Heart left ventricle (tissue), 13 donors: ENCODE data around the gene ZNF638.

Experiments used
- POLR2A ChIP-seq, 2 donors: fragments of 450-650 bp; IDR thresholded peaks; one replicate each; pipeline ENCODE4 v1.6.1; 2017; ENCODE audit warnings: antibody characterized with exemption in 2 of 2, mild to moderate bottlenecking in 2 of 2, moderate library complexity in 2 of 2
- TF ChIP-seq, protein P1 (sequence below), 12 donors: fragments of 200-600 bp; sonication (generic) in 4 of 12; IDR thresholded peaks; one replicate each; pipeline versions ENCODE4 v1.5.0 to v1.8.0; 2018 to 2022; ENCODE audit warnings: antibody characterized with exemption in 12 of 12, mild to moderate bottlenecking in 5 of 12
- donor health status: ischemic (EF 13 %, LVEDD 7.1; RV severe dilation, severe dysfunction).
- donor health status: DM: no; HTN: yes; CAD: no.
- donor health status: DM: no; HTN: no; CAD: no.
- donor health status: ischemic (EF 25% LVEDD 6.9; RV normal size, moderate dysfunction).
- donor health status: ischemic (EF 25% LVEDD 5.7; RV mildly dilated, moderate dysfunction).
- donor health status: ischemic (EF 35%, LVEDD 5.7; RV mildly dilated, moderate dysfunction).
- donor health status: nonischemic (EF 11% LVEDD 7.7; RV severe dilation, severe dysfunction).
- donor health status: DM: yes; HTN: yes; CAD: no.
- donor health status: PGD.
- donor health status: ischemic (EF 29% LVEDD 5.4; RV normal size, mild dysfunction).
- donor health status: nonischemic (EF 23%, LVEDD 6.1; RV moderate dilation, normal function).

DNA sequence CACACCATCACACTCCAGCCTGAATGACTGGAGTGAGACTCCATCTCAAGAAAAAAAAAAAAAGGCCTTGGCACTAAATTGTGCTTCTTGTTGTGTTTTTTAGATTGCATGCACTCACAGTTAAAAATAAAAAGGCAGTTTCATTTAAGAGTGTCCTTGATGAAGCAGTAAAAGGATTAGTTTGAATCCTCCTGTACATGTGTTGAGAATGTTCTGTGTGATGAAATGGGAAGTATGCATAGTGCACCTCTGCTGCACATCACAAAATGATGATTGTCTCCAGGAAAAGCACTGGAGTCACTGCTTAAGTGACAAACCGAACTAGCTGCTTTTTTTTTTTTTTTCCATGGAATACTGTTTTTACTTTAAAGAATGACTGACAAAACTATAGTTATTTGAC lies 144.9 kb downstream of the ZNF638 start:
- TF ChIP-seq, protein P1, sequence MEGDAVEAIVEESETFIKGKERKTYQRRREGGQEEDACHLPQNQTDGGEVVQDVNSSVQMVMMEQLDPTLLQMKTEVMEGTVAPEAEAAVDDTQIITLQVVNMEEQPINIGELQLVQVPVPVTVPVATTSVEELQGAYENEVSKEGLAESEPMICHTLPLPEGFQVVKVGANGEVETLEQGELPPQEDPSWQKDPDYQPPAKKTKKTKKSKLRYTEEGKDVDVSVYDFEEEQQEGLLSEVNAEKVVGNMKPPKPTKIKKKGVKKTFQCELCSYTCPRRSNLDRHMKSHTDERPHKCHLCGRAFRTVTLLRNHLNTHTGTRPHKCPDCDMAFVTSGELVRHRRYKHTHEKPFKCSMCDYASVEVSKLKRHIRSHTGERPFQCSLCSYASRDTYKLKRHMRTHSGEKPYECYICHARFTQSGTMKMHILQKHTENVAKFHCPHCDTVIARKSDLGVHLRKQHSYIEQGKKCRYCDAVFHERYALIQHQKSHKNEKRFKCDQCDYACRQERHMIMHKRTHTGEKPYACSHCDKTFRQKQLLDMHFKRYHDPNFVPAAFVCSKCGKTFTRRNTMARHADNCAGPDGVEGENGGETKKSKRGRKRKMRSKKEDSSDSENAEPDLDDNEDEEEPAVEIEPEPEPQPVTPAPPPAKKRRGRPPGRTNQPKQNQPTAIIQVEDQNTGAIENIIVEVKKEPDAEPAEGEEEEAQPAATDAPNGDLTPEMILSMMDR (IDR thresholded peaks at IDR 0.05) = no peak
- TF ChIP-seq POLR2A (IDR thresholded peaks at IDR 0.05) = no peak
